Activated CD4-positive, alpha-beta T cell treated with anti-CD3 and anti-CD28 coated beads, Interleukin-2, Interleukin-6, amounts not matched to agents 100 ng/mL and 50 ng/mL, durations not matched to agents 16 hours and 8 hours (primary cell): ENCODE measurements around the gene SLC26A2.
"Not testable (repeated sequence)": the region's sequence is repeated elsewhere in the genome, so short reads cannot be mapped to it uniquely, and the experiment has no call there.

ENCODE experiments used
- DNase-seq: peaks from one replicate; pipeline ENCODE4 v3.0.0-alpha.2; 2020

SLC26A2 gene

GRCh38 chr5:149937610-149938009 lies 22.9 kb upstream of the SLC26A2 start:
- no peak for DNase-seq

DNA sequence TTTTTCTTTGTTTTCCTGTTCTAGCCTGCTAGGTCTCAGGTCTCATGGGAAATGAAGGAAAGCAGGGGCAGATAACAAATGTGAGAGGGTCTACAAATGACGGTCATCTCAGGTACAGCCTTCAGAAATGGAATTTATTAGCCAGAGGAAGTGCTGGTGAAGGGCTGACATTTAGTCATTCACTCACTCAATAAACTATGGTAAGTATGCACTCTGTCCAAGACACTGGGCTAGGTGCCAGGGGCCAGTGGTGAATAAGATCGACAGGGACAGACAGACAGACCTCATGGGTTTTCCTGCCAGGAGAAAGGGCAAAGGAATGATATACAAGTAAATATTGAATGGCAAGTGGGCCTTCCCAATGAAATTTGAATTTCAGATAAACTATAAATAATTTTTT lies 22.3 kb upstream of the SLC26A2 start:
- no peak for DNase-seq

DNA sequence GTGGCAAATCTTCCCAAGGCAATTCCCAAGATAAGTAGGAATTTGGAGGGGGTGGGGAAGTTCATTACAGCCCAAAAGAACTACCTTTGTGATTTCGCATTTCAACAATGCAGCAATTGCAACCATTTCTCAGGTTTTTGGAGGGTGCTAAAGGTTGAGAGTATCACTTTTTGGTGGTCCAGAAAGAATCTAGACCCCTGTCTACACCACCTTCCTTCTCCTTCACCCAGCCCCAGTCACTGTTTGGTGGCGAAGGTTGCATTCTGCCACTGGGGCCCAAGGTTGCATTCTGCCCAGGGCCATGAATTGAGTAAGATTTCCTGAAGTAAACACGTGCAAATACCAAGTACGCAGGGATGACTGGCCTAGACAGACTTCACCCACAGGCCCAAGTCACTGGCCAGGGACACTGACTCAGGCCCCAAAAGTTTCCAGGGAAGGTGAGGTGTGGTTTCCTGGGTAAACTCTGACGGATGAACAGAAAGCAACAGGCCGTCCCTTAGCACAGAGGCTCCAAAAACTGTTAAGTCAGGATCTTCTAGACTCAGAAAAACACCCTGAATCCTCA lies 21.7 kb upstream of the SLC26A2 start:
- DNase-seq, result peak; percentile 33

DNA sequence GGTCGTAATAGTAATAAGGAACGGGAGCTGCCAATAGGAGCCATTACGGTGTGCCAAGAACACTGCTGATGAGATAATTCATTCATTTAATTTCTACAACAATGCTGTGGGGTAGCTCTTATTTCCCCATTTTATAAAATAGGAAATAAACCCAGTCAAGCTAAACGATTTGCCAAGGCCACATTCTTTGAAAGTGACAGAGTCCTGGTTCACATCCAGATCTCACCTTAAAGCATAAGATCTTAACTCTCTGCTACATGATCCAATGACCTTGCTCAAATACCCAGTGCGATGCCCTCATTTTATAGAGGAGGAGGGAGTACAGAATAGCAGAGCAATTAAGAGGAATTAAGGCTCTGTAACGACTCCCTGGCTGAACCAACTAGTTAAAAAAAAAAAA lies 21.0 kb upstream of the SLC26A2 start:
- DNase-seq, result no peak

DNA sequence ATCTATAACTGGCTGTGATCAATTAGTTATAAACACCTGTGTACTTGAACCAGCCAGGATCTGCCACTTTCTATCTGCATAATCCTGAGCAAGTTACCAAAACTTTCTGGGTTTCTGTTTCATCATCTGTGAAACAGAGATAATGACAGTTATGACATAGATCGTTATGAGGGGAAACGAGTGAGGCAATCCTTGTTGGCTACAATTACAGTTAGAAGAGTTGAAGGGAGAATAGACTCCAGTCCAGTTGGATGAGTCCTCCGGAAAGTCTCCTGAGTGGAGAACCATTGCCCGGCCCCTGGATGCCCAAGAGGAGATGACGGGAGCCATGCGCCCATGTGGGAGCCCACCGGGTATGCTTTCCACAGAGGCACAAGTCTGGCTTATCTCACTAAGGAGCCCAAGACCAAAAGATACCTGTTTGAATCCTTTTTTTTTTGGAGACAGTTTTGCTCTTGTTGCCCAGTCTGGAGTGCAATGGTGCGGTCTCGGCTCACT lies 20.4 kb upstream of the SLC26A2 start:
- DNase-seq, result peak; percentile 60

DNA sequence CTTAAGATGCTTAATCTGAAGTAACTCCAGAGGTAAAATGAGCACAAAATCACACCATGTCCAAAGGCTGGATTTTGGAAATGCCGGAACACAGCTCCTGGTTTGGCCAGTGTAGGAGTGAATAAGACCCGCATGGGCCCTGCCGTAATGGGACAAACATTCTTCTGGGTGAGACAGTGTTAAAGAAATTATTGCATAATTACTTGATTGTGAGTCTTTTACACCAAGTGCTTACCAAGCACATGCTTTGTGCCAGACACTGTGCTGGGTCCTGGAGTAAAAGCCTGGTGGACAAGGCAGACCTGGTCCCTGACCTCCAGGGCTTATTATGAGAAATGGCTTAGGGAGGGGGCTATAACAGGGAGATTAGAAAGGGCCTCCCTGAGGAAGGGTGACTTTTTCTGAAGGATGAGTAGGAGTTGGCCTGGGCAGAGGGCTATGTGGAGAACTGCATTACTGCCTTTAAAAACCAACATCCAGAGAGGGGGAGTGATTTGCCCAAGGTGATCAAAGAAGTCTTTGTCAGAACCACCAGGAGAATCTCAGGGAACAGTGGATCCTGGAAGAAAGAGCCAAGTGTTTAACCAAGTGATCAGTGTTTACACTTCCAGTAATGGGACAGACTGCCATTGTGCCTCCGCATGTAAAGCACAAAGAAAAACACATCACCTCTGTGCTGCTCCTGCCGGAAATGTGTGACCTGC lies 19.5 kb upstream of the SLC26A2 start:
- no peak for DNase-seq

DNA sequence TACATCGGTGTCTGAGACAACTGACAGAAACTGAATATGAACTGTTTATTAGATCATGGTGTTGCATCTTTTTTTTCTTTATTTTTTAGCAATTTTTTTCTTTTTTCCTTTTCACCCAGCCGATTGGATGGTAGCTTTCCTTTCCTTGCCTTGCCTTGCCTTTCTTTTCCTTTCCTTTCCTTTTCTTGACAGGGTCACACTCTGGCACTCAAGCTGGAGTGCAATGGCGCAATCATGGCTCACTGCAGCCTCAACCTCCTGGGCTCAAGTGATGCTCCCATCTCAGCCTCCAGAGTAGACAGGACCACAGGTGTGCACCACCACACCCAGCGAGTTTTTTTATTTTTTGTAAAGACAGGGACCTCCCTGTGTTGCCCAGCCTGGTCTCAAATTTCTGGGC lies 18.8 kb upstream of the SLC26A2 start:
- no peak for DNase-seq

DNA sequence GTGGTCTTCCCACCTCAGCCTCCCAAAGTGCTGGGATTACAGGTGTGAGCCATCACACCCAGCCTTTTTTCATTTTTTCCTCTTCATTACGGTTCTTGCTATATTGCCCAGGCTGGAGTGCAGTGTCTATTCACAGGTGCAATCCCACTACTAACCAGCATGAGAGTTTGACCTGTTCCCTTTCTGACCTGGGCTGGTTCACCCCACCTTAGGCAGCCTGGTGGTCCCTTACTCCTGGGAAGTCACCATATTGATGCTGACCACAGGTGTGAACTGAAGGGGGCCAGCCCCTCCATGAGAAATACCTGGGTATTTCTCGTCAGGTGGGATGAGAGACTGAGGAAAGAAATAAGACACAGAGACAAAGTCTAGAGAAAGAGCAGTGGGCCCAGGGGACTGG lies 18.4 kb upstream of the SLC26A2 start:
- DNase-seq, result no peak

DNA sequence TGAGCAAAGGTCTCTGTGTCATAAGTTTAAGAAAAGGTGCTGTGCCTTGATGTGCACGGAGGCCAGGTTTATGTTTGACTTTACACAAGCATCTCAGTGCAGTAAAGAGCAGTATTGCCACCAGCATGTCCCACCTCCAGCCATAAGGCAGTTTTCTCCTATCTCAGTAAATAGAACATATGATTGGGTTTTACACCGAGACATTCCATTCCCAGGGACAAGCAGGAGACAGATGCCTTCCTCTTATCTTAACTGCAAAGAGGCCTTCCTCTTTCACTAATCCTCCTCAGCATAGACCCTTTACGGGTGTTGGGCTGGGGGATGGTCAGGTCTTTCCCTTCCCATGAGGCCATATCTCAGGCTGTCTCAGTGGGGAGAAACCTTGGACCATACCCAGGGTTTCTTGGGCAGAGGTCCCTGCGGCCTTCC lies 17.8 kb upstream of the SLC26A2 start:
- DNase-seq, result not testable (repeated sequence)

DNA sequence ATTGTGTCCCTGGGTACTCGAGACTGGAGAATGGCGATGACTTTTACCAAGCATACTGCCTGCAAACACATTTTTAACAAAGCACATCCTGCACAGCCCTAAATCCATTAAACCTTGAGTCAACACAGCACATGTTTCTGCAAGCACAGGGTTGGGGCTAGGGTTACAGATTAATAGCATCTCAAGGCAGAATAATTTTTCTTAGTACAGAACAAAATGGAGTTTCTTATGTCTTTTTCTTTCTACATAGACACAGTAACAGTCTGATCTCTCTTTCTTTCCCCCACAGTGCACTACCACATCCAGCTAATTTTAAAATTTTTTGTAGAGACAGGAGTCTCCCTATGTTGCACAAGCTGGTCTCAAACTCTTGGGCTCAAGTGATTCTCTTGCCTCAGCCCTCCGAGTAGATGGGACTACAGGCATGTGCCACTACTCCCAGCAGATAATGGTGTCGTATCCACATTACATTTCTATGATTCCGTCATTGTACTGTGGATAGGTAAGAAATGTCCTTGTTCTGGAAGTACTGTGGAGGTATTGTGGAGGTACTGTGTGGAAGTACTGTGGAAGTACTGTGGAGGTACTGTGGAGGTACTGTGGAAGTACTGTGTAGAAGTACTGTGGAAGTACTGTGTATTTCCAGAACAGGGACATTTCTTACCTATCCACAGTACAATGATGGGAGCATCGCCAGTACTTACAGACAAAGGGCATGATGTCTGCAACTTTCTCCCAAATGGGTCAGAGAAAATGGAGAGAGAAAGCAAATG lies 17.2 kb upstream of the SLC26A2 start:
- DNase-seq, result not testable (repeated sequence)

DNA sequence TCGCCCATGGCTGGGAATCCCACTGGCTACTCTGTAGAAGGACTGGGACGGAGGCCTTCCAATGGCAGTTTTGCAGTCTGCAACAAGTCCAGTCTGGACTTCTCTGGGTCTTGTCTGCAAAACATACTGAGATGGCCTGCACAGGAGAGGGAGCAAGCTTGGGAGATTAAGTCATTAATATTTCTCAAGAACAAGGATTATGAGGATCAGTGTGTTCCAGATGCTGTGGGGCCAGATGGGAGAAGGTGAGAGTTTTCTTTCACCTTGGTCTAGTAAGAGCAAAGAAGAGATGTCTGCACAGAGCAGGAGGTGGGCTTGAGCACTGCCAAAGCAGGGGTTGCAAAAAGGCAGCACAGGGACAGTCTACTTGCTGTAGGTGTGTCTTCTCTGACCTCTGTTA lies 15.9 kb upstream of the SLC26A2 start, which contains the start of gene PDE6A:
TSS of gene PDE6A (minus strand) at position 128 of the 400 bp plus-strand sequence. CDS start at position 8, 120 bp downstream.
- no peak for DNase-seq

- DNase-seq, result no peak
Measured at GRCh38 chr5:149946118-149946517, 14.4 kb upstream of the SLC26A2 start.

GRCh38 chr5:149948993-149949392 lies 11.6 kb upstream of the SLC26A2 start:
- no peak for DNase-seq

- no peak for DNase-seq
Measured at GRCh38 chr5:149951138-149951749, 9.3 kb upstream of the SLC26A2 start.

DNA sequence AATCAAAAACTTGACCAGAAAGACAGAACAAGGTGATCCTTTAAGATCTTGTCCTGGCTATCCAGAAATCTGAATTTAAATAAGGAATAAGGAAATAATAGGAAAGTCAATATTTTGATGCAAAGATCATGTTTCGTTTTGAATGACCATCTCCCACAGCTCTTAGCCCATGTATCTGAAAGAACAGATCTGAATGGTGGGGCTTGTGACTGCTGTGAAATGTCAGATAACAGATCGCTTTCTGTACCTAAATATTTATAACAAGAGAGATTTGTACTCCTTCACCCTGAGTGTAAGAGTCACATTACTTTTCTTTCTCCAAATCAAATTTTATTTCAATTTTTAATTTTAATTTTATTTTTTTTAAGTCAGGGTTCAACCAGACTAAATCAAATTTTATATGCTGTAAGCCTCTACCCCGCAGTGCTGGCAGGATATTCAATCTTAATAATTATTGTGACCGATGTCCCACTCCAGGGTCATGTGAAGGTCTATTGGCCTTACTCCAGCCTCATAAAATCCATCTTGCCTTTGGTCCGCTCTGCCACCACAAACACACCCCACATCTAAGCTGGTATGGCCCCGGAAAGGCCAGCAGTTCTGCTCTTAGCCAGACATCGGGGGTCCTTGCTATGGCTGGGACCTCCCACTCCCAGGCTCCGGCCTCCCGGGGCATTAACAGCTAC lies 7.0 kb upstream of the SLC26A2 start:
- no peak for DNase-seq

DNA sequence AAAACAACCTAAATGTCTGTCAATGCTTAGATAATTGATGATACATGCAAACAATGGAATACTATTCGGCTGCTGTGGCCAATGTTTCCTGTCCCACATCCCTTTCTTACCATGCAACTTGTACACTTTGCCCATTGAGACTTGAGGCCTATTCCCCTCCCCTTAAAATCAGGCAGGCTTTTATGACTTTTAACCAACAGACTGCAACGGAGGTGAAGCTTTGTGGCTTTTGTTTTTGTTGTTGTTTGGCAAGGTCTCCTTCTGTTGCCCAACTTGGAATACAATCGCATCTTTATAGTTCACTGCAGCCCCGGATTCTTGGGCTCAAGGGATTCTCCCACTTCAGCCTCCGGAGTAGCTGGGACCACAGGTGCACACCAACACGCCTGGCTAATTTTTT lies 5.8 kb upstream of the SLC26A2 start:
- no peak for DNase-seq

DNA sequence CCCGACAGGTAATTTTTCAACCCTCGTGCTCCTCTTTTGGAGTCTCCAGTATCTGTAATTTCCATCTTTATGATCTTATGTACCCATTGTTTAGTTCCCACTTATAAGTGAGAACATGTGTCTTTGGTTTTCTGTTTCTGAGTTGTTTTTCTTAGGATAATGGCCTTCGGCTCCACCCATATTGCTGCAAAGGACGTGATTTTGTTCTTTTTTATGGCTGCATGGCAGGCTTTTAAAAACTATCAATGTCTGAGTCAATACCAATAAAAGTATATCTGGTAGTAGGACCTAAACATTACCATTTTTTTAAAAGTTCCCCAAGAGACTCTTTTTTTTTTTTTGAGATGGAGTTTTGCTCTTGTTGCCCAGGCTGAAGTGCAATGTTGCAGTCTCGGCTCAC lies 3.9 kb upstream of the SLC26A2 start:
- DNase-seq, result no peak

DNA sequence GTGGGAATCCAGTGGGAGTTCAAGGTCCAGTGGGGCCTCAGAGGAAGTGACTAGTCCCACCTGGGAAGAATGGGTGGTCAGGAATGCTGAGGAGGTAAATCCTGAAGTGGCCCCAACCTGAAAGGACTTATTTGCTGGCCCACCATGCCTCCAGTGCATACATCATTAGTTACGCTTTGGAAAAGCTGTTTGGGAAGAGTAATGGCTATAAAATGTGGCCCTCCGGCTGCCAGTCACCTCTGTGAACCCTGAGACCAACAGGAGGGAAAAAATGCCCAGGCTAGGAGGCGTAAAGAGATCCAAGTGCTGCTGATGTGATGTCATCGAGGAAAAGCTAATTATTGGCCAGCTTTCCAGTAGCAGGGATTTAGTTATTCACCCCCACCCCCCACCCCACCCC lies 2.7 kb upstream of the SLC26A2 start:
- DNase-seq, result no peak

GRCh38 chr5:149959406-149960236 lies 937 bp upstream of the SLC26A2 start:
- DNase-seq, result peak; percentile 85

- peak; percentile 7 for DNase-seq
Measured at GRCh38 chr5:149961186-149961685, 678 bp downstream of the SLC26A2 start.

GRCh38 chr5:149961957-149962409 lies 1.4 kb downstream of the SLC26A2 start:
- peak; percentile 33 for DNase-seq
